ENCODE results near the gene BACE2. TPM values are rescaled to one million over a fixed set of nuclear protein-coding genes. Genes with fewer than 3 reads are reported as not detected.

Gene BACE2
- total and polyA plus RNA-seq, 2 of the 4 experiments (the other 2 are of a cell fraction): 17.0 to 35.5 TPM

DNA sequence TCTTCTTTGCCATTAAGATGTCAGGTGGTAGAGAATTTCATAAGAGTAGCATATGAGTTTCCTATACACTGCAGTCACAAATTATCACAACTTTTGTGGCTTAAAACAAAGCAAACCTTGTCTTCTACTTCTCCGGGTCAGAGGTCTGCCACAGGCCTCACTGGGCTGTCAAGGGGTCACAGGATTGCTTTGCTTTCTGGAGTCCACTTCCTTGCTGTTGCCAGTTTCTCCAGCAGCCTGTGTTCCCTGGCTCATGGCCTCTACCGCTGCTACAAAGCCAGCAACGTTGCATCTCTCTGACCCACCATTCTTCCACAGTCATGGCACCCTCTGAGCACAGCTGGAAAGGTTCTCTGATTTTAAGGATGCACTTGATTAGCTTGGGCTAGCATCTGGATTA is 6.5 kb upstream of the BACE2 start:
- H3K4ac ChIP-seq (ENCODE audit: low read depth, low read length): no peak overlapping the region
- no TSS peak for BruUV-seq (replicated peaks)
- H3K36me3 ChIP-seq (ENCODE audit: control insufficient read depth, insufficient read depth, low read length): no peaks in the 10 kb centered on the region
- no peak overlapping the region for H4K91ac ChIP-seq (ENCODE audit: insufficient read depth, low read depth, low read length)
- no peak overlapping the region for H3K9ac ChIP-seq (ENCODE audit: low read depth, low read length)
- H3K9me3 ChIP-seq (ENCODE audit: control insufficient read depth, insufficient read depth, low read length): no peaks in the 10 kb centered on the region; the same call in 1 of the 2 replicates
- no peaks in the 10 kb centered on the region for H3K79me1 ChIP-seq (ENCODE audit: low read depth in 1 of 2, low read length in 2 of 2)
- H4K8ac ChIP-seq (ENCODE audit: low read depth in 2 of 2, low read length in 2 of 2): no peak overlapping the region
- H2BK120ac ChIP-seq (ENCODE audit: low read depth, low read length): no peak overlapping the region
- no peak overlapping the region for H2BK15ac ChIP-seq (ENCODE audit: low read depth, low read length)
- no peak overlapping the region for H2AK5ac ChIP-seq (ENCODE audit: low read depth, low read length)
- dilution Hi-C loops (cut with HindIII; ENCODE audit: low sequenced_read_pairs, unreplicated experiment) (no loop called here), intact Hi-C loops (cut with micrococcal nuclease) (no loop called here), in situ Hi-C loops (cut with MboI; ENCODE audit: low sequenced_read_pairs) (loop anchor here (25.0 kb wide), 1 partner anchor 376 kb away; no protein-coding TSS in a partner anchor)
- DNase-seq (no peak), ATAC-seq (ENCODE audit: low read depth) (no peak)
- TF ChIP-seq SMC3 (IDR thresholded peaks at IDR 0.05; ENCODE audit: low read depth, low read length) (no peak), MXI1 (IDR thresholded peaks at IDR 0.05; ENCODE audit: borderline replicate concordance, low read depth, low read length) (no peak)
- H3K4me3 ChIP-seq (ENCODE audit: insufficient read depth, low read depth, low read length): no peak overlapping the region
- 0 out of 2 replicates have a peak, but pooled peaks cover 6% of the 10 kb centered on the region for H3K9me1 ChIP-seq (ENCODE audit: insufficient read depth, low read length)
- no peak overlapping the region for H3K56ac ChIP-seq (ENCODE audit: extremely low read depth, insufficient read depth, low read length)
- H3K27me3 ChIP-seq (ENCODE audit: control insufficient read depth, insufficient read depth, low read length): peaks cover 12% of the 10 kb centered on the region
- no peak overlapping the region for H3K18ac ChIP-seq (ENCODE audit: low read depth, low read length)
- H2AFZ ChIP-seq (replicated peaks; ENCODE audit: low read length, poor library complexity): no peak overlapping the region
- no peak overlapping the region for H3K23ac ChIP-seq (ENCODE audit: low read depth, low read length)
- no peak overlapping the region for H3K27ac ChIP-seq (ENCODE audit: insufficient read depth, low read length)
- H4K5ac ChIP-seq (ENCODE audit: low read depth, low read length): no peak overlapping the region
- ChIA-PET CTCF (no interaction called here), POLR2A (ENCODE audit: unreplicated experiment) (no interaction called here)
- H2BK20ac ChIP-seq (ENCODE audit: low read depth, low read length): no peak overlapping the region
- H3K4me2 ChIP-seq (ENCODE audit: low read depth, low read length): no peak overlapping the region
- no peak overlapping the region for H3K14ac ChIP-seq (replicated peaks; ENCODE audit: low read depth, low read length)
- no peak overlapping the region for H2AK9ac ChIP-seq (replicated peaks; ENCODE audit: low read depth, low read length, poor library complexity)
- no peaks in the 10 kb centered on the region for H3K4me1 ChIP-seq (ENCODE audit: control insufficient read depth, insufficient read depth, low read length)
- 38% methylated on average over 1 of the region's 3 CpGs; no CpG with 5 or more reads in 1 of the 2 experiments for WGBS, 2 experiments (ENCODE audit: extremely low coverage in 2 of 2, insufficient read length in 1 of 2)
- H2BK5ac ChIP-seq (ENCODE audit: low read depth, low read length, poor library complexity, severe bottlenecking): no peak overlapping the region
- no peaks in the 10 kb centered on the region for H4K20me1 ChIP-seq (ENCODE audit: insufficient read depth, low read length)

All from IMR-90 (cell line).